Stimulated activated CD8-positive, alpha-beta memory T cell treated with anti-CD3 and anti-CD28 coated beads, Interleukin-7, amount 100 ng/mL, for 4 hours (primary cell): ENCODE results near the gene GSDMA.

Source experiments
- DNase-seq, 2 donors: peaks; one replicate each; pipeline ENCODE4 v3.0.0-alpha.2; 2020; ENCODE audit warnings: low read depth in 2 of 2

GSDMA gene

GRCh38 chr17:39962642-39963220 is at the start of gene GSDMA:
Gene GSDMA, plus strand, starts transcription at chr17:39963004. Its CDS starts 2,684 bp downstream, at chr17:39965688.
- no peak for DNase-seq

GRCh38 chr17:39913989-39914388 is 48.8 kb upstream of the GSDMA start:
- no peak for DNase-seq

GRCh38 chr17:39915559-39915958 is 47.2 kb upstream of the GSDMA start:
- DNase-seq: no peak

GRCh38 chr17:39916918-39917317 is 45.9 kb upstream of the GSDMA start:
- no peak for DNase-seq

DNA sequence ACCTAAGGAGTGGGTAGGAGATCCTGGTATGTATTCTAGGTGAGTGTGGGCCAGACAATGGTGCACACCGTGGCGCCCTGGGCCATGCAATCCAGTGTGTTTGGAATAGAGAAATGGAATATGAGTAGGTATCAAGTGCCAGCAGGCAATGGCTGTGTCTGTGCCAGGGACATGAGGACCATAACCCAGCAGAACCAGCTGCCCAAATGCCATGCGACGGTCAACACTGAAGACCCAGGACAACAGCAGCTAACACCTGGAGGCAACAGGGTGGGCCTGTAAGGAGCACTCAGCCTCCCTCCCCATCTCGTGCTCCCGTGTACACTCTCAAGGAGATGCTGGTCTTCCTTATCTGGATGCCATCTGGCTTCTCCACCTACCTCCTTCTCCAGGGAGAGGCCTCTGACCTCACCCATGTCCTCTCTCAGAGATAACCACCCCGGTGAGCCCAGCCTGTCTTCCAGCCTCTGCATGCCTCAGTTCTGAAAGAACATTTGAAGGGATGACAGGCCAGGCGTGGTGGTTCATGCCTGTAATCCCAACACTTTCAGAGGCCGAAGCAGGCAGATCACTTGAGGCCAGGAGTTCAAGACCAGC is 43.6 kb upstream of the GSDMA start:
- no peak for DNase-seq

- DNase-seq: peak; percentile 46 to 71
Measured at GRCh38 chr17:39920218-39921210, 42.3 kb upstream of the GSDMA start.

- DNase-seq: peak in 1 of 2 donors; percentile 13
Measured at GRCh38 chr17:39921323-39921722, 41.5 kb upstream of the GSDMA start.

DNA sequence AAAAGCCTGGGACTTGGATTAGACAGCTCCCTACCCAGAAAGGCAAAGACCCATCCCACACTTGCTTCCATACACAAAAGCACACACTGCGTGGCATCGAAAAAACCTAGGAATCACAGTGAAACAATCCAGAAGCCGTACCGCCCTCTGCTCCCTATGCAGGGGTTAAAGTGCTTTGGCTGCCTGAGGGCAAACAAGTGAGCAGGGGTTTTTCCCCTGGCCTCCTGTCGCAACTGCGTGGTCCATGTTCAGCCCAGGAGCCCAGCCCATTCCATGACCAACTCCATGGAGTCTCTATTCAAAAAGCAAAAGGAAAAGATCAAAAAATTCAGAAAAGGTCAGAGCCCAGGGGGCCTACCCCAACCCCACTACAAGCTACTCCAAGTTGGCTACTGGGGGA is 40.8 kb upstream of the GSDMA start:
- no peak for DNase-seq

DNA sequence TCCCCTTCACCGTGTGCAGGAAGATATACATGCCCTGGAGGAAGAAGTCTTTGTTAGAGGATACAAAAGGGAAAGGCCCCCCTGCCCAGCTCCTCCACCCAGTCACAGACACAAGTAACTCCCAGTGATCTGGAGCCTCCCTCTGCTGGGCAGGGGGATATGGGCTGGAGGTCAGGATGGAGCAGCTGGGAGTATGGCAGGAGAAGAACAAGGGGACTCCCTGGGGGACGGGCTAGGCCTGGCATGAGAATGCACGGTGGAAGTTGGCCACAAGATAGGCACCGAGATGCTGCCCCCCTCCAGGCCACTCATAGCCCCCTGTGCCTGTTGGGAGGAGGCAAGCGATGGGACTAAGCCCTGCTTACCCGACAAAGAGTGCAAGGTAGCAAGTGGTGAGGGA is 39.6 kb upstream of the GSDMA start:
- DNase-seq: no peak

- DNase-seq: no peak
Measured at GRCh38 chr17:39923836-39924690, 38.7 kb upstream of the GSDMA start.

GRCh38 chr17:39924691-39925055 is 38.1 kb upstream of the GSDMA start:
- DNase-seq: no peak

DNA sequence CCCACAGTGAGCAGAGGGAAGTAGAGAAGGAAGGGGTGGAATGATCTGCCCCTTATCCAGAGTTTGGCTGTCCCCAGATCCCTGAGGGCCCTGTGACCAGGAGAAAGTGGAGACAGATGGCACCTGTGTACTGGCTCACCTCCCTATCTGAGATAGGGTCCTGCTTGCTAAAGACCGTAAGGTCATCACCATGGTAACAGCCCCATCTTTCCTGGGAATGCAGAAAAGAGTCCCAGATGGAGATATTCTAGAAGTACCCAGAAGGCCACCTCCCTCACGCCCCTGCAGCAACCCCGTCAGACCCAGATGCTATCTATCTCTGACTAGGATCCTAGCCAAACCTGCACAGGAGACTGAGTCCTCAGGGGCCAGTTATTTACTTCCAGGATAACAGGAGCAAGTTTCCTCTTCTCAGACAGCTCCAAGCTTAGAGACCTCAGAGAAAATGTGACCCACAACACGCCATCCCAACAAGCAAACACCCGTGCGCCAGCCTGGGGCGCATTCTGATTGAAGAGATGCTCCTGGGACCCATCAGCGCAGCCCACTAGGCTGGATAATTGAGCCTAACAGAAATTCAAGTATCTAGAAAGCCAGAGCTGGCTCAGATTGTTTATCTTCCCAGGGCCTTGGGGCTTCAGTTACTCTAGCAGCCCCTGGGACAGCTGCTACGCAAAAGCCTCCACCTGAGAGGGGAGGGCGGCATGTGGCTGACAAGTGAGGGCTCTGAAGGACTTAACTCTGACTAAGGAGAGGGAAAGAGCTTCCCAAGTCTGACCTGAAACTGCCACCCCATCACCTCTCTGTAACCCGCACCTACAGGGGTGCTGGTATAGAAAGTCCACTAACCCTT is 37.3 kb upstream of the GSDMA start:
- no peak for DNase-seq

- no peak for DNase-seq
Measured at GRCh38 chr17:39926135-39926587, 36.6 kb upstream of the GSDMA start.

DNA sequence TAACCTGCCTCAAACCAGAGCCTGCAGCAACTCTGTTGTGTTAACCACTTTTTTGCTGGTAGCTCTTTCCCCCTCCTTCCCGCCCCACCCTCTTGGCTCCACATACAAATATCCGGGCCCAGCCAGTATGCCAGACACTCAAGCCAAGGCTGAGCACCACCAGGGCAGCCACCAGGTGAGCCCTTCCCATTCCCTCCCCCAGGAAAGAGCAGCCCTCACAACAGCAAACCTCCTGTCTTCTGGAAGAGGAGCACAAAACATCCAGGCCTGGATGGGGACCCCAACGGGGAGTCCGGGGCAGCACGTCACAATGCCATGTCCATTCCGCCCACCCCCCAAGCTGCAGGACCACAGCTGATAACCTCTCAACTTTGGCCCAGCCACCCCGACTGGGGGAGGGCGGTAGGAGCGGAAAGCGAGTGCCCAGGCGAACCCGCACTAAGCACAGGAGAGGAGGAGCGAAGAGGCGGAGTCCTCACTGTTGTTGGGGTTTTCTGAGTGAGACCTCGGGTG is 36.2 kb upstream of the GSDMA start:
- peak; percentile 33 to 36 for DNase-seq

DNA sequence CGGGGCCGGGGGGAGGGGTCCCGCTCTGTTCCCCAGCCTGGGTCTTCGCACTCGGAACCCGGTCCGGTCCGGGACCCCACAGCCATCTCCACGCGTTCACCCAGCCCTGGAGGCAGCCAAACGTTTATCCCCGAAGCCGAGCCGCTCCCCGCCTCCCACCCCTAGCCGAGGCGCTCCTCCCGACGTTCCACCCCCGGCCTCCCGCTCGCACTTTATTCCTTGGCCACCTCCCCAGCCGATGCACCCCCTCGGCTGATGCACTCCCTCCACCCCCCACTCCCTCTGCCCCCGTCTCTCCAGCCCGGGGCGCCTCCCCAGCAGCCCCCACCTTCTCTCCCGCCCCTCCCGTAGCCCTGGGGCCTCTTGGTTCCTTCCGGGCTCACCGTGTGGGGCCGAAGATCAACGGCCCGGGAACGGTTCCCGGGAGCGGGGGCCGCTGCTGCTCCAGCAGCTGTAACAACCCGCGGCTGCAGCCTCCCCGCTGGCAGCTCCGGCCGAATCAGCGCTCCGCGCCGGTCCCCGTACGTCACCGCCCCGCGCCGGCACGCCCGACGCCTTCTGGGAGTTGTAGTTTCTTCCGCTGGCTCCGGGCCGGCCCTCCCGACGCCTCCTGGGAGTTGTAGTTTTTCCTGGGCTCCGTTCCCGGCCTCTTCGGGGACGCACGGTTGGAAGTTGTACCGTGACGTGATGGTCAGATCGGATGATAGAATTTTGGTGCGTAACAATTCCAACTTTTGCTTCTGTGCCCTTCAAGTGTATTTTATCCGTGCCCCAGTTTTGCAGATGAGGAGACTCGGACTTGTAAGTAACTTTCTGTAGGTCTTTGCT is 35.5 kb upstream of the GSDMA start, which contains the start of the genes LRRC3C and ORMDL3:
LRRC3C (plus strand) TSS at position 632 of the 828 bp plus-strand sequence. CDS start 13,792 bp downstream, outside the sequence.
ORMDL3 (minus strand) TSS at position 501 of the 828 bp plus-strand sequence. CDS start 3,398 bp downstream, outside the sequence.
- DNase-seq: peak; percentile 77 to 86

DNA sequence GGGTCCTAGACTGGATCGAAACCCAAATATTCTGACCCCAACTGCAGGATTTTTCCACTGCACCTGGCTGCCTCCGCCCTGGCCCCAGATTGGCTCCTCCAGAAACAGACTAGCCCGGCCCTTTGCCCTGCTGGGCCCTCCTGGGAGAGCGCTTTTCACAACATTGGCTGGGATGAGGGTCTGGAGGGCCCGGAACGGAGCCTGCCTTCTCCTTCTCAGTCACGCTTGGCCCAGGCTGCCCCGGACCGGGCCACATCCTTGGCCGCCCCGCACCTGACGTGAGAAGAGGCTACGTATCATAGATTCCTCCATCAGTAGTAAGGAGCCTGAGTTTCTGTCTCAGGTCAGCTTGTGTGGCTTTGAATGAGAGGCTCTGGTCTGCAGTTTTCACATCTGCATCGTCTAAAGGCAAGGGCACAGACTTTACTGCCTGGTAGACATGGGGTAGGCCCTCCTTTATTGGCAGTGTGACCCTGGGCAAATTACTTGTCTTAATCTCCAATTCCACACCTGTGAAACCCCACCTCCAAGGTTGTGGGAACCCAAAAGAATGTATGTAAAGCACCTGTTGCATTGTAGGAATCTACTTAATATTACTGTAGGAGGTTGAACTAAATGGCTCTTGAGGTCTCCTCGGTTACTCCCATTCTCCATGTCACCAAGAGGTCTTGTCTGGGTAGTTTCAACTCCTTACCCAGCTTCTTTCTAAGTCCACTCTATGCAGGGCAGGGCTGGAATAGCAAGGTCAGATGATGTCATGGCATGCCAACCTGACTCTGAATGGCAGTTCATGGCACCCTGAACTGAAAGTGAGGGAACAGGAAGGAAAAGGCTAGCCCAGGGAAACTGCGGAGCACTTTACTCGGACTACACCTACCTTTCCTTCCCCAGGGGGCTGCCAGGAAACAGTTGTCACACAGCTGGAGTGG is 34.6 kb upstream of the GSDMA start:
- no peak for DNase-seq

DNA sequence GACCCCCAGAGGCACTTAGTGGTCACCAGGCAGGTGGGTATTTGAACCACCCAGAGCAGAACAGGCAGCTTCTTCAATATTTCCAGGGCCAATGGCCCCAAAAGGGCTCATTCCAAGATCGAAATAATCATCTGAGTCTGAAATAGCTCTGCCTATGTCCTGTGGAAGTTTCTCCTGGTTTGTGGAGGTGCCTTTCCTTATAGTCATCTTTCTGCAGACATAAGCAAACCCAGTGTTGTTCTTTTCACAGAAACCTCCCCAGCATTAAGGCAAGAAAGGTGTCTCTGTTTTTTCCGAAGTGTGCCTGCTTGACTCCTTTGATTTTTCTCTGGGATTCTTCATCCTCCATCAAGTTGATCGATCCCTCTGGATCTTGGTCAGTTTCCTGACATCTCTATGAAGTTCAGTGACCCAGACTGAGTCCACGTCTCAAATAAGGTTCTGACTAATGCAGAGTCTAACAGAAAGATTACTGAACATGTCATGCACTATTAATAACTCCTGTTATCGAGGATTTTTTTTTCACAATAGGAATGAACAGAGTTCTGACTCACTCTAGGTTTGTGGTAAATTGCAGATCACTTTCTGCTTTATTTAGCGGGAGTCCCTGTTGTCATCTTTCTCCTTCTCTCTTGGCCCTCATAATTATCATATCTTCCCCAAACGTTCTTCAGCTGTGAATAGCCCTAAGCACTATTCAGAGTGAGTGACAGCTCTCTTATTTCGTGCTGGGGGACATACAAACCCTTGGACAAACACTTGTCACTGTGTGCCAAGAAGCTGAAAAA is 33.8 kb upstream of the GSDMA start:
- DNase-seq: no peak
